OCI-LY3 (cell line): Measurements from ENCODE around the gene TNS4.

Experiments used
- H2AFZ ChIP-seq: fragments of 200-600, 300-600 bp; shearing (Covaris generic); 2 replicates; pipeline ENCODE4 v1.6.0; 2014; ENCODE audit warnings: antibody characterized with exemption, low read depth, low read length
- H3K27ac ChIP-seq: fragments of 200-600, 300-600 bp; sonication (generic); 2 replicates; pipeline ENCODE4 v1.5.1; 2014; ENCODE audit warnings: mild to moderate bottlenecking, low read length, moderate library complexity, mixed read lengths
- H3K27me3 ChIP-seq: fragments of 200-600, 300-600 bp; sonication (generic); 2 replicates; pipeline ENCODE4 v1.6.1; 2014; ENCODE audit warnings: low read depth, low read length, mixed read lengths
- H3K36me3 ChIP-seq: fragments of 200-600, 300-600 bp; sonication (generic); replicated peaks from 2 replicates; pipeline ENCODE3; 2014; ENCODE audit warnings: low read depth, low read length, mixed read lengths
- H3K4me1 ChIP-seq: fragments of 300-600, 200-600 bp; sonication (generic); 2 replicates; pipeline ENCODE4 v1.6.1; 2014; ENCODE audit warnings: low read length, mixed read lengths
- H3K4me2 ChIP-seq: fragments of 200-600, 300-600 bp; sonication (generic); 2 replicates; pipeline ENCODE4 v1.6.1; 2014; ENCODE audit warnings: low read length, mixed read lengths
- H3K4me3 ChIP-seq: fragments of 300-600, 200-600 bp; sonication (generic); 2 replicates; pipeline ENCODE4 v1.5.1; 2014; ENCODE audit warnings: antibody characterized with exemption, mild to moderate bottlenecking, low read length, moderate library complexity
- H3K79me2 ChIP-seq: fragments of 300-600, 200-600 bp; shearing (Covaris generic); 2 replicates; pipeline ENCODE4 v1.6.1; 2014; ENCODE audit warnings: mild to moderate bottlenecking, low read length, mixed read lengths
- H3K9ac ChIP-seq: fragments of 300-600, 200-600 bp; shearing (Covaris generic); 2 replicates; pipeline ENCODE4 v1.6.0; 2014; ENCODE audit warnings: mild to moderate bottlenecking, low read length, moderate library complexity
- H3K9me3 ChIP-seq: fragments of 200-600, 300-600 bp; shearing (Covaris generic); 2 replicates; pipeline ENCODE4 v1.6.1; 2014; ENCODE audit warnings: low read length, mixed read lengths; ENCODE audit not compliant: insufficient read depth
- H4K20me1 ChIP-seq: fragments of 200-600, 300-600 bp; sonication (generic); 2 replicates; pipeline ENCODE4 v1.6.1; 2016; ENCODE audit warnings: low read length, mixed read lengths; ENCODE audit not compliant: insufficient read depth
- CTCF ChIP-seq: fragments of 200-600, 300-600 bp; sonication (generic); IDR thresholded peaks from 2 replicates; pipeline ENCODE4 v1.5.1; 2014; ENCODE audit warnings: antibody characterized with exemption, low read length, low read depth
- EZH2phosphoT487 ChIP-seq: fragments of 200-600 bp; shearing (Covaris generic); IDR thresholded peaks from 2 replicates; pipeline ENCODE4 v1.6.1; 2018; ENCODE audit warnings: antibody characterized with exemption, mixed run types, low read depth

Gene TNS4

GRCh38 chr17:40499551-40500189 lies 1.8 kb downstream of the TNS4 start:
- TF ChIP-seq EZH2phosphoT487 (no peak), CTCF (no peak)
- Histone ChIP-seq H3K79me2 (no peaks in the 10 kb centered on the region), H3K4me2 (no peak overlapping the region), H4K20me1 (no peaks in the 10 kb centered on the region), H3K9ac (no peak overlapping the region), H3K9me3 (no peaks in the 10 kb centered on the region), H2AFZ (no peak overlapping the region), H3K27me3 (peaks cover 13% of the 10 kb centered on the region; the same call in 1 of the 2 replicates), H3K4me3 (no peak overlapping the region), H3K4me1 (no peaks in the 10 kb centered on the region), H3K27ac (no peak overlapping the region), H3K36me3 (no peaks in the 10 kb centered on the region)

GRCh38 chr17:40498281-40499084 lies 2.9 kb downstream of the TNS4 start:
- no peak overlapping the region for H2AFZ ChIP-seq
- H3K4me3 ChIP-seq = no peak overlapping the region
- peaks cover 13% of the 10 kb centered on the region; the same call in 1 of the 2 replicates for H3K27me3 ChIP-seq
- H3K9ac ChIP-seq = no peak overlapping the region
- H3K79me2 ChIP-seq = no peaks in the 10 kb centered on the region
- H3K9me3 ChIP-seq = no peaks in the 10 kb centered on the region
- no peaks in the 10 kb centered on the region for H4K20me1 ChIP-seq
- TF ChIP-seq EZH2phosphoT487 = no peak
- no peak for TF ChIP-seq CTCF
- H3K27ac ChIP-seq = no peak overlapping the region
- no peaks in the 10 kb centered on the region for H3K36me3 ChIP-seq
- H3K4me1 ChIP-seq = no peaks in the 10 kb centered on the region
- H3K4me2 ChIP-seq = no peak overlapping the region

GRCh38 chr17:40497695-40498094 lies 3.7 kb downstream of the TNS4 start:
- Histone ChIP-seq H4K20me1 (no peaks in the 10 kb centered on the region), H3K79me2 (no peaks in the 10 kb centered on the region), H3K4me3 (no peak overlapping the region), H3K4me1 (no peaks in the 10 kb centered on the region), H3K9me3 (no peaks in the 10 kb centered on the region), H3K36me3 (no peaks in the 10 kb centered on the region), H3K27ac (no peak overlapping the region), H3K4me2 (no peak overlapping the region), H2AFZ (no peak overlapping the region), H3K27me3 (peaks cover 13% of the 10 kb centered on the region; the same call in 1 of the 2 replicates), H3K9ac (no peak overlapping the region)
- TF ChIP-seq CTCF (no peak), EZH2phosphoT487 (no peak)

- TF ChIP-seq EZH2phosphoT487 = no peak
- TF ChIP-seq CTCF = no peak
- Histone ChIP-seq H3K36me3 (no peaks in the 10 kb centered on the region), H2AFZ (no peak overlapping the region), H3K79me2 (no peaks in the 10 kb centered on the region), H3K9me3 (no peaks in the 10 kb centered on the region), H3K27me3 (peaks cover 13% of the 10 kb centered on the region; the same call in 1 of the 2 replicates), H3K27ac (no peak overlapping the region), H3K4me1 (no peaks in the 10 kb centered on the region), H3K9ac (no peak overlapping the region), H4K20me1 (no peaks in the 10 kb centered on the region), H3K4me2 (no peak overlapping the region), H3K4me3 (no peak overlapping the region)
Observed at GRCh38 chr17:40496634-40497420, 4.6 kb downstream of the TNS4 start.
